Neural crest cell (in vitro differentiated cells): ENCODE measurements around the gene DUT. TPM values are rescaled to one million over a fixed set of nuclear protein-coding genes. Genes with fewer than 3 reads are reported as not detected.
A peak's percentile ranks its signal among the peaks of the same experiment; 100 is the strongest.
"Not testable (repeated sequence)": the region's sequence is repeated elsewhere in the genome, so short reads cannot be mapped to it uniquely, and the experiment has no call there.

ENCODE experiments used
- DNase-seq: peaks from one replicate; pipeline ENCODE4 v3.0.0; 2021; ENCODE audit warnings: low read depth, mixed read lengths, low spot score
- H3K27ac Mint-ChIP-seq: one replicate; pipeline ENCODE4 v1.8.0; 2021; ENCODE audit warnings: mild to moderate bottlenecking, mixed read lengths; ENCODE audit not compliant: unreplicated experiment
- H3K27me3 Mint-ChIP-seq: 2 replicates; pipeline ENCODE4 v1.8.0; 2021; ENCODE audit warnings: low read depth, mild to moderate bottlenecking, mixed read lengths
- H3K36me3 Mint-ChIP-seq: 2 replicates; pipeline ENCODE4 v1.8.0; 2021; ENCODE audit warnings: low read depth, mild to moderate bottlenecking, mixed read lengths
- H3K4me1 Mint-ChIP-seq: 2 replicates; pipeline ENCODE4 v1.8.0; 2021; ENCODE audit warnings: mixed read lengths
- H3K4me3 Mint-ChIP-seq: one replicate; pipeline ENCODE4 v1.8.0; 2021; ENCODE audit warnings: mild to moderate bottlenecking, mixed read lengths
- H3K9me3 Mint-ChIP-seq: 2 replicates; pipeline ENCODE4 v1.8.0; 2021; ENCODE audit warnings: mixed read lengths
- CTCF ChIP-seq: fragments of 200-600 bp; sonication (generic); conservative IDR thresholded peaks from 2 replicates; pipeline ENCODE4 v1.5.0; 2021; ENCODE audit warnings: antibody characterized with exemption, mild to moderate bottlenecking
- total RNA-seq: library from RNA; stranded (reverse); gene quantifications from 2 replicates; pipeline ENCODE4 v1.2.1, GENCODE V29; 2021

Gene DUT
- total RNA-seq, 1 donor from 2014 or later = 137 TPM

GRCh38 chr15:48318131-48318530, 13.1 kb upstream of the DUT start:
- no peak for TF ChIP-seq CTCF
- Mint-ChIP-seq H3K4me3 (no peak overlapping the region), H3K27ac (no peak overlapping the region), H3K9me3 (peaks cover 2% of the 10 kb centered on the region), H3K27me3 (no peaks in the 10 kb centered on the region), H3K4me1 (peaks cover 40% of the 10 kb centered on the region), H3K36me3 (no peaks in the 10 kb centered on the region)
- no peak for DNase-seq

GRCh38 chr15:48323294-48323693, 7.9 kb upstream of the DUT start:
- H3K9me3 Mint-ChIP-seq = no peaks in the 10 kb centered on the region
- H3K27ac Mint-ChIP-seq = no peak overlapping the region
- TF ChIP-seq CTCF = no peak
- no peak for DNase-seq
- H3K27me3 Mint-ChIP-seq = no peaks in the 10 kb centered on the region
- H3K4me3 Mint-ChIP-seq = no peak overlapping the region
- no peaks in the 10 kb centered on the region for H3K36me3 Mint-ChIP-seq
- peaks cover 14% of the 10 kb centered on the region for H3K4me1 Mint-ChIP-seq

GRCh38 chr15:48324949-48325348, 6.3 kb upstream of the DUT start:
- peaks cover 4% of the 10 kb centered on the region for H3K4me1 Mint-ChIP-seq

GRCh38 chr15:48325400-48325799, 5.8 kb upstream of the DUT start:
- H3K9me3 Mint-ChIP-seq = no peaks in the 10 kb centered on the region

More at GRCh38 chr15:48324949-48325348, 6.3 kb upstream of the DUT start:
- TF ChIP-seq CTCF = no peak
- H3K27me3 Mint-ChIP-seq = no peaks in the 10 kb centered on the region
- no peak overlapping the region for H3K4me3 Mint-ChIP-seq
- no peaks in the 10 kb centered on the region for H3K36me3 Mint-ChIP-seq
- DNase-seq = no peak
- no peaks in the 10 kb centered on the region for H3K9me3 Mint-ChIP-seq
- H3K27ac Mint-ChIP-seq = no peak overlapping the region

GRCh38 chr15:48326180-48326579, 5.0 kb upstream of the DUT start:
- H3K4me1 Mint-ChIP-seq = peaks cover 12% of the 10 kb centered on the region
- not testable (repeated sequence) for H3K4me3 Mint-ChIP-seq, H3K9me3 Mint-ChIP-seq, H3K27ac Mint-ChIP-seq, DNase-seq, H3K36me3 Mint-ChIP-seq, H3K27me3 Mint-ChIP-seq

More at GRCh38 chr15:48325400-48325799, 5.8 kb upstream of the DUT start:
- DNase-seq = no peak
- Mint-ChIP-seq H3K4me1 (peaks cover 6% of the 10 kb centered on the region), H3K27me3 (no peaks in the 10 kb centered on the region), H3K27ac (no peak overlapping the region), H3K36me3 (no peaks in the 10 kb centered on the region), H3K4me3 (no peak overlapping the region)
- no peak for TF ChIP-seq CTCF

GRCh38 chr15:48330105-48330785, 984 bp upstream of the DUT start:
- H3K36me3 Mint-ChIP-seq = peaks cover 5% of the 10 kb centered on the region
- H3K9me3 Mint-ChIP-seq = no peaks in the 10 kb centered on the region
- H3K4me3 Mint-ChIP-seq = peak overlapping the region; percentile 100
- H3K27me3 Mint-ChIP-seq = no peaks in the 10 kb centered on the region
- H3K4me1 Mint-ChIP-seq = peaks cover 34% of the 10 kb centered on the region
- no peak for TF ChIP-seq CTCF
- H3K27ac Mint-ChIP-seq = no peak overlapping the region
- no peak for DNase-seq
